Measurements from ENCODE around the gene SH3BGRL.

GRCh38 chrX:81229901-81230300 is 28.0 kb downstream of the SH3BGRL start:
- TF ChIP-seq CTCF (IDR thresholded peaks at IDR 0.05) (no peak), POLR2A (IDR thresholded peaks at IDR 0.05) (no peak)
